ENCODE results near the gene NBPF3.
"Not testable (repeated sequence)": the region's sequence is repeated elsewhere in the genome, so short reads cannot be mapped to it uniquely, and the experiment has no call there.

- not testable (repeated sequence) for TF ChIP-seq TOX (CRISPR knock-in tag; IDR thresholded peaks at IDR 0.05; ENCODE audit: borderline replicate concordance); OSR1 (CRISPR knock-in tag; IDR thresholded peaks at IDR 0.05); ZFP3 (CRISPR knock-in tag; IDR thresholded peaks at IDR 0.05); TCF4 (CRISPR knock-in tag; IDR thresholded peaks at IDR 0.05; ENCODE audit: borderline replicate concordance)
These were observed 25.2 kb downstream of the NBPF3 start for GRCh38 chr1:21465127-21465526.
